H1 (cell line): ENCODE results near the gene FBXW2. TPM values are rescaled to one million over a fixed set of nuclear protein-coding genes. Genes with fewer than 3 reads are reported as not detected.

Source experiments
- CHD1 ChIP-seq: IDR thresholded peaks from 2 replicates; pipeline ENCODE4 v1.6.1; 2012; ENCODE audit warnings: low read depth, low read length, improper control_type of control experiment
- polyA plus RNA-seq, 7 experiments: library from polyadenylated mRNA; depleted of rRNA in 3 of 7; stranded (reverse) in 5 of 7; unstranded in 2 of 7; fragments of >200 nt in 5 of 7; fragments of 200-250 nt in 2 of 7; gene quantifications; 1 replicate in 5 of 7; 2 replicates in 1 of 7; 4 replicates in 1 of 7; pipeline versions ENCODE4 v1.2.1 to v1.2.3, GENCODE V29; 2011 to 2013; ENCODE audit warnings: missing spikeins in 2 of 7, mixed read lengths in 2 of 7
- total RNA-seq: library from RNA; stranded (reverse); fragmentation: NEBNext Ultra II Directional; extraction: Animal tissue kit (Norgen Biotek cat#: 25700); gene quantifications from 2 replicates; pipeline ENCODE4 v1.2.1, GENCODE V29; 2021

Gene FBXW2
- total and polyA plus RNA-seq, 2 of the 8 experiments (the other 6 are each of a cell fraction or from before 2014, with no cell fraction given) = 19.2 to 65.3 TPM

- TF ChIP-seq CHD1 = no peak
These were observed 53.1 kb downstream of the FBXW2 start (continued) for GRCh38 chr9:120740132-120740531.
